HG03432 (cell line): ENCODE measurements around the gene MAPK12.

ENCODE experiments used
- ATAC-seq: cut with Tn5 transposase; IDR thresholded peaks from one replicate; pipeline ENCODE4 v1.9.1; 2021; ENCODE audit warnings: mild to moderate bottlenecking, moderate library complexity; ENCODE audit not compliant: unreplicated experiment

Gene MAPK12

DNA sequence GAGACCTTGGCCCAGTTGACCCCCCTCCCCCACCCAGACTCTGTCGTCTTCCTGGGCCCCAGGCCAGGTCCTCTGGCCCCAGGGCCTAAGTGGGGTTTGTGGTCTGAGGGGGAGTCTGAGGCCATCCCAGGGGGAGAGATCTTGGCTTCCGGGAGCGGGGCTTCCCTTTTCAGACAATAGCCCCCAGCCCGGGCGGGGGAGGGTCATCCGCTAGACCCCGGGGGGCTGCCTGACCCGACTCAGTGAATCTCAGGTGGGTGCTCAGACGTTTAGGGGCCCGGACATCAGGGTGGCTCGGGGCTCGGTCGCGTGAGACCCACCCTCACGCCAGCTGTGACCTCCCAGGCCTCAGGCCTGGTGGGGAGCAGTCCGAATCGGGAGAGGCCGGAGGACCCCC lies 8.1 kb upstream of the MAPK12 start:
- no peak for ATAC-seq

DNA sequence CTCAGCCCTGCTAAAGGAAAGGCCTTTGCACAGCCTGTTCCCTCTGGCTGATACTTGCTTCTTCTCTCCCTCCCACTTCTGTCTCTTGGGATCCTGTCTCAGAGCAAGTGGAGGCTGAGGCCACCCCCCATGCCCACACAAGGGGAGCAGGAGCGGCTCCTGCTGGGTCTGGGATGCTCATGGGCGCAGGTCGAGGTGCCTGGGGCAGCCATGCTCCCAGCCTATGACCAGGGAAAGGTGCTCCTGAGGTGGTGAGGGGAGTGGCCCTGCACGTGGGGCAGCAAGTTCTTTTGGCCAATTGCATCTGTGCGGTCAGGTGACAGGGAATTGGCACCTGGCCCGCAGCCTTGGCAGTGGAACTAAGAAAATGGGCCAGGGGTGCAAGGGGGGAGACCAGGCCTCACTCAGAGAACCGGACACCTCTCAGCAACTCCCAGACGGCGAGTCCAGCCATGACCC lies 7.2 kb upstream of the MAPK12 start:
- no peak for ATAC-seq

DNA sequence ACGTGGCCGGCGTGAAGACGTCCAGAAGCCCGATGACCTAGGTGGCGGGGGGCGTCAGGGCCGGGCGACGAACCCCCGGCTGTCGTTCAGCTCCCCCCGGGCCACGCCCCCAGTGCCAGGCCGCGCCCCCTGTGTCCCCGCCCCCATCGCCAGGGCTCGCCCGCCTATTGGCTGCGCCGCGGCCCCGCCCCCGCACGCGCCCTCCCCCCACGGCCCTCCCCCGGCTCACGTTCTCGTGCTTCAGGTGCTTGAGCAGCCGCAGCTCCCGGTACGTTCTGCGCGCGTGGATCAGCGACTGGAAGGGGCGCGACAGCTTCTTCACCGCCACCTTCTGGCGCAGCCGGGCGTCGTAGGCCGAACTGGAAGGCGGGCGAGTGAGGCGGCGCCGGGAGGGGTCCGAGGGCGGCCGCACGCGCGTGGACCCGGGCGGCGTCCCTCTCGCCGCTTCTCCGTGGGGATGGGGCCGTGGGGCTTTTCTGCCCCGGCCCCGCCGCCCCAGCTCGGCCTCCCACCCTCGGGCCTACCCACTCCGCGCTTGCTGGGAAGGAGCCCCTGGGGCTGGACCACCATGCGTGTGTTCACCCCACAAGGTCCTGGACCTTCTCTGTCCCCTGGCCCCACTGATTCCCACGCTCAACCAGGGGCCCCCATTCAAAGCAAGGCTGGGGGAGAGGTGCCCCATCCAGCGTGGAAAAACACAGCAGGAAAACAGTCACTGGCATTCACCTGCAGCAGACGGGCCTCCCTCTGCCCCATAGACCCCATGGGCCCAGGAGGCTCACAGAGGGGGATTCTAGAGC lies 6.3 kb upstream of the MAPK12 start:
- ATAC-seq: no peak

DNA sequence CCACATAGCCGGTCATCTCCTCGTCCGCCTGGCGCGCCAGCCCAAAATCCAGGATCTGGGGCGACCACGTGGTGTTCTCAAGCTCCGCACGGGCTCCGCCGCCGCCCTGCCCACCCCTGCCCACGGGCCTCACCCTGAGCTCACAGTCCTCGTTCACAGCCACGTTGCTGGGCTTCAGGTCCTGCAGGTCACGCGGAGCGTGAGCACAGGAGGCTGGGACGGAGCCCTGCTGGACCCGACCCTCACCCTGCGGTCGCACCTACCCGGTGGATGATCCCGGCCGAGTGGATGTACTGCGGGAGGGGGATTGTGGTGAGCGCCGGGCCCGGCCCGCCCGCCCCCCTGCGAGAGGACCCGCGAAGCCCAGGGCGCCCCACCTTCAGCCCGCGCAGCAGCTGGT lies 5.5 kb upstream of the MAPK12 start:
- ATAC-seq: no peak

DNA sequence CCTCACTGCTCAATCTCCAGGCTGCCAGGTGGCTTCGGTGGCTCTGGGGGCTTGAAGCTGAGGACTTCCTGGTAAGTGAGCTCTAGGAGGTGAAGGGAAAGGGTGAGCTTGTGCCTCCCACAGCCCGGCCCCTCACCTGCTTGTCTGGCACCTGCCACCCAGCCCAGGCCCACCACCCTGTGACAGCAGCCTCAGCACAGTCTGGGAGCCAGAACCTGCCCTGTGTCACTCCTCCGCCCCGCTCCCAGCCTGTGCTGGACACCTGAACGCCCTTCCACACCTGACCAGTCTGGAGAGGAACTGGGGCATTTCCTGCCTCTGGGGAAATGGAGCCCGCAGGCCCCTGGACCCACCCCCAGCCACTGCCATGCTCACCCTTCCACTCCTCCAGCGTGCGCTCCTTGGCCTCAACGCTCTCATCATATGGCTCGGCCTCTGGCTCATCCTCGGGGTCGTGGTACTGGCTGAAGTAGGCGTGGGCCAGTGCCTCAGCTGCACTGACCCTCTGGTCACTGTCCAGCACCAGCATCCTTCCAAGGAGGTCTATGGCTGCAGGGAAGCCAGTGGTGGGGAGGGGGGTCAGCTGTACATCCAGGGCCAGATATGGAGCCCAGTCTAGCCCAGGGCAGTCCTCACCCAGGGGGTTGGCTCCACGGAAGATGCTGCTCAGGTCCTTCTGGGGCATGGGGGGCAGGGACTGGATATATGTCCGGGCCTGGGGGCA lies 3.6 kb upstream of the MAPK12 start:
- no peak for ATAC-seq

DNA sequence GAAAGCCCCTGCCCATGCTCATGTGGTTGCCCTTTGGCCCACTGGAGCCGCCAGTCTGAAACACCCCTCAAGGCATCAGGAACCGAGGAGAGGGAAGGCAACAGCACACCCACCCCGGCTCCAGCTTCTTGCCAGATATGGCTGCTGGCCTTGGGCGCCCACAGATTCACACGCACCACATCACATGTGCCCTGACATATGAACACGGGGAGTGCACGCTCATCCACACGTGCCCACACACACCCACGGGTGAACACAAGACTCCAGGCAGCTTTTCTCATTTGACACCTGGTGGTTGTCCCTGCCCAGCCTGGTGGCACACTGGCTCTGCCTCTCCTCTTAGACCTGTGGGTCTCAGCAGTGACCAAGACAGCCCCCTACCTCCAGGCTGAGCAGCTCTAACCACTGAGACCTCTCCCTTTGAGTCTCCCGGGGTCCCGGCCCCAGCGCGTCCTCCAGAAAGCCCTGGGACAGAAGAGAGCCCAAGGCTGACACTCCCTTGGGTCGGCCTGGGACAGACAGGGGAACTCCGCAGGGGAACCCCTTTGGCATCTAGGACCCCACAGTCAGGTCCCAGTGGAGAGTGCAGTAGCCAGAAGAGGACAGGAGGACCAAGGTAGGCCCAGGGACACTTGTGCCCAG lies 2.7 kb upstream of the MAPK12 start:
- no peak for ATAC-seq

DNA sequence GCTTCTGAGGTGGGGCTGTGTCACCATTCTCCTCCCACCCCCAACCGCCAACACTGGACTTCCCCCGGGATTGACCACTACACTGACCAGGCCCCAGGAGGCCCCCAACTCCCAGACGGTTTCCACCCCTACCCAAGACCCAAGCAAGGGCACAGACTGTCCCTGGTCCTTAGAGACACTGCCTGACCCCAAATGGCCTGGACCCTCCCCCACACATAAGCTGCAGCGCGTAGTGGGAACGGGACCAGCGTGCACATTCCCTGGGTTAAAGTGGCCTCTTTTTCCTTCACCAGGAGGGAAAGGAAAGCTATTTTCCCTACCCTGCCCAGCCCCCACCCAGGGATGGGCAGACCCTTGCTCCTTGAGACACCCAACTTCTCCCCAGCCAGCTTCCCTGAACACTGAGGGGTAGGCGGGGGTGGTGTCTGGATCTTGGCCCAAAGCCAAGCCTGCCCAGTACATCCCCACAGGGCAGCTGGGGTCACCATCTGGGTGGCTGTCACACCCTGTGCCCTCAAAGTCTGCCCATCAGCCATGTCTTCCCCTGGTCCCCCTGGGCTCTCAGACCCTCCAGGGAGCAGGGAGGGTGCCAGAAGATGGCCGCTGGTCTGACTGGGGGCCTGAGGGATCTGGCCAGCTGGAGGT lies 1.6 kb upstream of the MAPK12 start:
- no peak for ATAC-seq

DNA sequence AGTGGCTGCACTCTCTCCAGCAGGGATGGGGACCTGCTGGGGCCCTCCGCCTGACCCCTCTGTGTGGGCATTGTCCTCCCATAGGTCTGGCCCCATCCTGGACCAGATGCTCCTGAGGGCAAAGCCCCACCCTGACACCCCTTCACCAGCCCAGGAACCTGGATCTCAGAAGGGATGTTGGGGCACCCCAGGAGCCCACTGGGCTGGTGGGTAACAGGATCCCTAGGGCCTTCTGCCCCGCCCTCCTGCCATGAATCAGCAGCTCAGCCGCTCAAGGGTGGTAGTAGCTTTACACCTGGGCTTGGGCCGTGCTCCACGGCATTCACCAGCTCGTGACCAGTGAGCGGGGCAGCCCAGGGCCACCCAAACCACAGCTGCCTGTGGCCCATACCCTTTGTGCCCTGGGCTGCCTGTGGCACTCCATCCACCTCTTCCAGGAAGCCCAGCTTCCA lies 1.0 kb upstream of the MAPK12 start:
- ATAC-seq: no peak

DNA sequence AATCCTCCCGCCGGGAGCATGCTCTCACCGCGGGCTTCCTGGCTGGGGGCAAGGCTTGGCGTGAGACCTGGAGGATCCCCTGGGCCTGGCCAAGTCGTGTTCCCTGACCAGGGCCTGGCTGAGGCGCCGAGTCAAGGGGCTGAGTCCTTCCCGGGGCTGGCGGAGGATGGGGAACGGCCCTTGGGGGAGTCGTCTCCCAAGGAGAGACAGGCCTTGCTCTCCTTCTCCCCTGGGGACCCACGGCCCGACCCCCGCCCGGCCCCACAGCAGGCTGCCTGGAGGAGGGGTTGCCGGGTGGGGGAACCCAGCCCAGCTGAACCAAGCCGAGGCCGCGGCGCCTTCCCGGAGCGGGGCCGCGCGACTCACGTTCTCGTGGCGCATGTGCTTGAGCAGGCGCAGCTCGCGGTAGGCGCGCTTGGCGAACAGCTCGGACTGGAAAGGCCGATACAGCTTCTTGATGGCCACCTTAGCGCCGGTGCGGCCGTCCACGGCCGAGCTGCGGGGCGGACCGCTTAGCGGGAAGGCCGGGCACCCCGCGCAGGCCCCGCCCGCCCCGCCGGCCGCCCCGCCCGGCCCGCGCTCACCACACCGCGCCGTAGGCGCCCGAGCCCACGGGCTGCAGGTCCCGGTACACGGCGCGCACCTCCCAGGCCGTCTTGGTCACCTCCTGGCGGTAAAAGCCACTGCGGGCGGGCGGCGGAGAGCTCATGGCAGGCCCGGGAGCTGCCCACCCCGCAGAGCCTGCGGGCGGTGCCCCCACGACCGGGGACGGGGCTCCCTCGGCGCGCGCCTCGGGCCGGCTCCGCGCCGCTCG lies 475 bp downstream of the MAPK12 start:
- no peak for ATAC-seq

DNA sequence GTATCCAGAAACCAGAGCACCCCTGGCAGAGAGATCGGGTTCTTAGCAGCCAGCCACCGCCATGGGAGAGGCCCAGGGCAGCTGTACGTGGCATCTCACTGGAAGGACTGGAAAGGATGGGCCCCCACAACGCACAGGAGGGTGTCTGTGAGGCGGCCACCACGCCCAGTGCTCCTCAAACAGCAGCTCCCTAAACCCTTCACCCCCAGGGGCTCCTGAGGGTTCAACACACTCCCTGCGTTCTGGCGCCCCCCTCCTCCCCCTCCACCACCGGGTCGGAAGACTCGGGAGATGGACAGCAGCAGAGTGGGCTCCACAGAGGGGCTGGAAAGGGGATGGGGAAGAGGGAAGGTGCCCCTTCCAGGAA lies 1.1 kb downstream of the MAPK12 start:
- ATAC-seq: no peak

DNA sequence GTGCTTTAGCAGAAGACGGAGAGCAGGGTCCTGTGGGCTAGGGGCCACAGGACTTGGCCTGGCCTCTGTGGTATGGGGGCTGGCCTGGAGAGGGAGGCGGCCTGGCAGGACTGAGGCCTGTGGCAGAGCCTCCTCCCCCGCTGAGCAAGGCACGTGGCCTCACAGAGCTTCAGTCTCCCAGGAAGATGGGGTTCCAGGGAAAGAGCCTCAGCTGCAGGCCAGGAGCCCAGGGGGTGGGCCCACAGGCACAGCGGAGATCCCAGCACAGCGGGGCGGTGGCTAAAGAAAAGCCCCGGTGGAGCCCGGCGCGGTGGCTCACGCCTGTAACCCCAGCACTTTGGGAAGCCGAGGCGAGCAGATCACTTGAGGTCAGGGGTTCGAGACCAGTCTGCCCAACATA lies 2.2 kb downstream of the MAPK12 start:
- ATAC-seq: no peak

DNA sequence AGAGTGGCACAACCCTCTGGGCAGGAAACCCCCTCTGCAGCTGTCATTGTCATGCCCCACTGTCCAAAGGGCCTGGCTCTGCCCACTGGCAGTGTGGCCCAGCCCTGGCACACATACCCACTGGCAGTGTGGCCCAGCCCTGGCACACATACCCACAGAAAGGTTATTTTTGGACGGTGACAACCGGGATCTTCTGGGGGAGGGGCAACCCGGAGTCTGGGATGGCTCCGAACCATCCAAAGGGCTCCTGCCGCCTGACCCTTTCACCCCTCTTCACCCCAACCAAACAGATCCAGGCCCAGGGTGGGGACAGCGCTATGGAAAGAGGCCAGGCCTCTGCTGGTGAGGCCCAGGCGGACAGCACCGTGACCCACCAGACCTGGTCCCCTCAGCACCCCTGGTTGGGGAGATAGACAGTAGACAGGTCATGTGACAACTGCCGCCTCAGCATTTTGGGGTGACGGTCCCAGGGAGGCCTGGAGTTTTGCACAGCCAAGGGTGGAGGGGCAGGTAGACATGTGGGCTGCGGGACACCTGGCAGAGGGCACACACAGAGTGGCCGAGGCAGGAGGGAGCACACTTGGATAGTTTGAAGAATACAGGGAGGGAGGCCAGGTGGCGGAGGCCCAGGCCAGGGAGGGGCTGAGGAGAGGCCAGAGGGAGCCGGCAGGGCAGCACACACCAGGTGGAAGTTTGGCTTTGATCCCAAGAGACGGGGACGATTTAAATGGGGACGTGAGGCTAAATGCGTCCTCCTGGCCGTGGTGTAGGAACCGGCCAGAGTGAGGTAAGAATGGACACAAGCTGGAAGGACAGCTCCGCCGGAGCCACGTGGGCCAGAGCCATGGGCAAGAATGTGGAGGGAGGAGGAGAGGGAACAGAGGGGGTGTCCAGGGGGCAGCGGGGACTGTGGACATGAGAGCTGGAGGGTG lies 2.9 kb downstream of the MAPK12 start:
- ATAC-seq: no peak

DNA sequence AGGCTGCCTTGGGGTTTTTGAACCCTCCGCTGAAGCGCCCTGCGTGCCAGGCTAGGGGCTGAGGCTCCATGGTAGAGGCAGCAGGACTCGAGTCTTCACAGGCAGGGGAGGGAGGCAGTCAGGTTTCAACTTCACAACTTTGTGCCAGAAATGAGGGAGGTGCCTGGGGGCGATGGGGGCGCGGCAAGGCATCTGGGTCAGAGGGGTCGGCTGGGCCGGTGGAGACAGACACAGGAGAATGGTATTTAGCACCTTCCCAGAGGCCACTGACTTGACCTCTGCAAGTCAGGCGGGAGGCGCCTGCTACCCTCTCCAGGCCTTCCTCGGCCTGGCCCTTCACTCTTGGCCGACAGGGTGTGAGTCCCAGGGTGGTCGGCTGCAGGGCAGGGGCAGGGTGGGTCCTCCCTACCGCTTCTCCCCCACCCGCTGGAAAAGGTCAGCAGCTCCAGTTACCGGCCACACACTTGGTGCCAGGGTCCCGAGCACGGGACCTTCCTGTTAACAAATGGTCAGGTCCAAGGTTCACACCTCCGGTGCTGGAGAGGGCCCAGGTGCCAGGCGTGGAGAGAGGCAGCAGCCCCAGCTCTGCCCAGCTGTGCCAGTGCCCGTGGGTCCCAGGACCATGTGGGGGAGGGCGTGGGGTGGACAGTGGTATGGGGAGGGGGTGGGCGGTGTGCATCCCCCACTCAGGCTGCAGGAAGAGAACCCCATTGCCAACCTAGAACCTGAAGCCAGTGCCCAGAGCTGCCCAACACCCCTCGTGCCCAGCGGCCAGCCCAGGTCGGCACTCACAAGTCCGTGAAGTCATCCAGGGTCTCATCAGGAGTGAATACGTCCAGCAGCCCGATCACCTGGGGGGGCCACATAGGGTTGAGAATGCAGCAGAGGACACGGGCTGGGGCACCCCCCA lies 3.8 kb downstream of the MAPK12 start:
- ATAC-seq: no peak

DNA sequence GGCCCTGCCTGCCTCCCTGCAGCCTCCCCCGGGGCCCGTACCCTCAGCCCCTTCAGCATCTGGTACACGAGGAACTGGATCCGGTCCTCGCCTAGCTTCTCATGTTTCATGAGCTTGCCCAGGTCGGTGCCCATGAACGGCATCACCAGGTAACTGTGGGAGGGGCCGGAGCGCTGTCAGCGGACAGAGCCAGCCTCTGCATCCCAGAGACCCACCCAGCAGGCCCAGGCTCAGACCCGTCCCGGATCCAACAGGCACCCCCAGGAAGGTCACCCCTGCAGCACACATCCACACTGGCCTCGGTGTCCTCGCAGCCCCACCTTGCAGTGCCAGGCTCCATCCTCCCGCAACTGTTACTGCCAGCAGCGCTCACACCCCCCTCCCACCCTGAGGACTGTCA lies 4.4 kb downstream of the MAPK12 start:
- ATAC-seq: no peak

DNA sequence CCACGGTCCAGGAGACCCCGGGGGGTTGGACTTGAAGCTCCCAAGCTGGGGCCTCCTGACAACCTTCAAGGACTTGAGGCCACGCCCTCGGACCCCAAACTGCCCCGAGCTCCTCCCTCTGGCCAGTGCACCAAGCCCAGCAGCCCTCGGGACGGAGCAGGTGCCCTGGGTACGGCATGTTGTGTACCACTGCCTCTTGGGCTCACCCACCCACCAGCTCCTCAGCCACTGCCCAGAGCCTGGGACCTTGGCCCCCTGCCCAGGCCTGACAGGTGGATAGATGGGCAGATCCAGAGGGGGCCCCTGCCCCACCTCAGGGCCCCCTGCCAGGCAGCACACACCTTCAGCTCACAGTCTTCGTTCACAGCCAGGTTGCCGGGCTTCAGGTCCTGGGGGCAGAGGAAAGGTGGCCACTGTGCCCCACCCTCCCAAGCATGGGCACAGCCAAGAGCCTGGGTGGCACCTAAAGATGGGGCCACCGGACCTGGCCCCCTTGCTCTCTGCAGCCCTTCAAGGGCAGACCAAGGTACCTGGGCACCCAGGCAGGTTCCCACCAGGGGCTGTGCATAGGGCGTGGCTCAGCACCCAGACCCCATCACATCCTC lies 5.1 kb downstream of the MAPK12 start:
- no peak for ATAC-seq

DNA sequence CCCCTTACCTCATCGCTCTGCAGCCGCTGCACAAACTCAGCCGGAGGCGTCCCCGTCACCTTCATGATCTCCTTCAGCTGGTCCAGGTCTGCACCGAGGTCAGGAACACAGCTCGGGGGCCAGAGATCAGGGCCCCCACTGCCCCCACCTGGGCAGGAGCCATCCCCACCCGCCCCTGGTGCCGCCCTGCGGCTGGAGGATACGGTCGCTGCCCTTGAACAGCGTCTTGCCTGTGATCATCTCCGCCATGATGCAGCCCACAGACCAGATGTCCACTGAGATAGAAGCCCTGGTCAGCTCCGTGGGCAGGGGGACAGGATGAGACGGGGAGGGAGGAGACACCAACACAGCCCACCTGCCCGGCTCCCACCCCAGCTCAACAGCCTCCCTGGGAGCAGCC lies 5.9 kb downstream of the MAPK12 start:
- no peak for ATAC-seq

DNA sequence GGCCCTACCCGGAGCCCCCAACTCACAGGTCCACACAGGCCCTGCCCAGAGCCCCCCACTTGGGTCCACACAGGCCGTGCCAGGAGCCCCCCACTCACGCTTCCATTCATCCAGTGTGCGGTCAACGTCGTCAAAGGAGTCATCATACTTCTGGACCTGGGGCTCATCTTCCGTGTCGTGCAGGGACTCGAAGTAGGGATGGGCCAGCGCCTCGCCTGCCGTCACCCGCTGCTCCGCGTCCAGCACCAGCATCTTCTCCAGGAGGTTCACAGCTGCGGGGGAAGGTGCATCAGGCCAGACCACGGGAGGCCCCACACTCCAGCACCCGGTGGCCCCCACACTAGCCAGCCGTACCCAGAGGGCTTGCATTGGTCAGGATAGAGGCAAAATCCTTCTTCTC lies 6.4 kb downstream of the MAPK12 start:
- no peak for ATAC-seq

DNA sequence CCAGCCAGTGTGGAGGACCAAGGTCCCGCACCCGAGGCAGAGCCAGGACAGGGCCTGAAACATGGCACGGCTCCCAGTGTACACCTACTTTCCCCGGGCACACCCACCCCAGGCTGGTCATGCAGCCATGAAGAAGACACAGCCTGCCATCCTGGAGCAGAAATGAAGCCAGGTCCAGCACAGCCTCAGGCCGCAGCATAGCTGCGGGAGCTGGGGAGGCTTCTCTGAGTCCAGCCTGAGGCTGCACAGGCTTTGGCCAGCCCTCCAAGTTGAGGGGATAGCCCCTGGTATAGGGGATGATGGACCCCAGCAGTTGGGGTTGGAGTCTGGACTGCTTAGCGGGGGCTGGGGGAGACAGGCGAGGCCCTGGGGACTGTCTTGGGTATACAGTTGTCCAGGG lies 7.5 kb downstream of the MAPK12 start:
- ATAC-seq: no peak
